Choroid plexus epithelial cell (primary cell): ENCODE measurements around the gene NDUFB2.
"Not testable (repeated sequence)": the region's sequence is repeated elsewhere in the genome, so short reads cannot be mapped to it uniquely, and the experiment has no call there.

Experiments used
- DNase-seq: peaks from one replicate; pipeline ENCODE4 v3.0.0-alpha.2; 2010; ENCODE audit warnings: low read depth
- H3K4me3 ChIP-seq: 2 replicates; pipeline ENCODE4 v1.5.1; 2011; ENCODE audit warnings: low read depth, mild to moderate bottlenecking, control low read depth, low read length, moderate library complexity
- CTCF ChIP-seq: conservative IDR thresholded peaks from 2 replicates; pipeline ENCODE4 v1.5.1; 2011; ENCODE audit warnings: low read depth, mild to moderate bottlenecking, control low read depth, inconsistent platforms, low read length, moderate library complexity

Gene NDUFB2

GRCh38 chr7:140707132-140707531, 10.6 kb downstream of the NDUFB2 start:
- no peak for DNase-seq
- TF ChIP-seq CTCF: no peak
- no peak overlapping the region for H3K4me3 ChIP-seq

- DNase-seq, H3K4me3 ChIP-seq: not testable (repeated sequence)
Measured at GRCh38 chr7:140708764-140709163, 12.3 kb downstream of the NDUFB2 start.

- DNase-seq, H3K4me3 ChIP-seq: not testable (repeated sequence)
Measured at GRCh38 chr7:140712392-140712791, 15.9 kb downstream of the NDUFB2 start.

GRCh38 chr7:140714331-140715040, 18.0 kb downstream of the NDUFB2 start:
- H3K4me3 ChIP-seq: no peak overlapping the region
- DNase-seq: no peak

GRCh38 chr7:140719721-140720120, 23.2 kb downstream of the NDUFB2 start:
- peak; percentile 50 for DNase-seq
- TF ChIP-seq CTCF: no peak
- no peak overlapping the region for H3K4me3 ChIP-seq

More at GRCh38 chr7:140714331-140715040, 18.0 kb downstream of the NDUFB2 start:
- no peak for TF ChIP-seq CTCF

- no peak for DNase-seq
- no peak for TF ChIP-seq CTCF
- no peak overlapping the region for H3K4me3 ChIP-seq
Measured at GRCh38 chr7:140722254-140722653, 25.7 kb downstream of the NDUFB2 start.

GRCh38 chr7:140723006-140723405, 26.5 kb downstream of the NDUFB2 start:
- TF ChIP-seq CTCF: no peak
- no peak overlapping the region for H3K4me3 ChIP-seq
- no peak for DNase-seq

- H3K4me3 ChIP-seq: no peak overlapping the region
- no peak for TF ChIP-seq CTCF
- no peak for DNase-seq
Measured at GRCh38 chr7:140723574-140723973, 27.1 kb downstream of the NDUFB2 start.
